Hepatocyte (in vitro differentiated cells): ENCODE data around the gene TCEAL5.

Experiments used
- CTCF ChIP-seq: fragments of 200-600 bp; sonication (generic); IDR thresholded peaks from 2 replicates; pipeline ENCODE4 v1.5.1; 2016; ENCODE audit warnings: antibody characterized with exemption, mild to moderate bottlenecking; ENCODE audit not compliant: poor library complexity
- EZH2 ChIP-seq: fragments of 200-600 bp; sonication (generic); IDR thresholded peaks from 2 replicates; pipeline ENCODE4 v1.6.1; 2016; ENCODE audit warnings: antibody characterized with exemption, mild to moderate bottlenecking, borderline replicate concordance

- TF ChIP-seq CTCF (no peak), EZH2 (no peak)
Observed at GRCh38 chrX:103233263-103233662, 43.3 kb downstream of the TCEAL5 start.
